Measurements from ENCODE around the gene SRP14.

DNA sequence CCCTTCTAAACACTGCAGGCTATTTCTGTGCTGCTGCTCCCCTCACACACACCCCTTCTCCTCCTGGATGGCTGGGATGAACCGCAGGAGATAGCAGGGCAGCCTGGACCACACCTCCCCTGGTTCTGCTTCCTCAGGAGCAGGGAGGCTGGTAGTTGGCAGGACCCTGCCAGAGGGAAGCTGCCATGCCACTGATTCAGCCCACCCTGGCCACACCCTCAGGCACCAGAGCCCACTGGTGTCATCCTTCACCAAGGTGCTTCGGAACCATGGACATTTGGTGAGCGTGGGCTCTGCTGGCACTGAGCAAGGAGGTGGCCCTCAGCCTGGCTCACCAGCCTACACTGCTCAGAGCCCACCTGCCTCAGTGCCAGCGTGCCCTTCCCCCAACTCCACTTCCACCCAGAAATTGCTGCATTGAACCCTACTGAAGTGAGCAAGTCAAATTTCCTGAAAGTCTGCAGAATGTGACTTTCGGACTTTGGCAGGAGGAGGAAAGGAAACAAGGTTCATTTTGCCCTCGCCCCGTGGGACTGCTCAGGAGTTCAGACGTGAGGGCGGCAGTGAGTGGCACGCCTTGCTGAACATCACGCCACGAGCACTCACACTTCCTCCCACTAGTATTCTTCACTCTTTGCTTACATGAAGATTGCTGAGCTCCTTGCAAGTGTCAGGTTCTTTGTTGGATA is 43.4 kb upstream of the SRP14 start:
- TF ChIP-seq, protein P1, sequence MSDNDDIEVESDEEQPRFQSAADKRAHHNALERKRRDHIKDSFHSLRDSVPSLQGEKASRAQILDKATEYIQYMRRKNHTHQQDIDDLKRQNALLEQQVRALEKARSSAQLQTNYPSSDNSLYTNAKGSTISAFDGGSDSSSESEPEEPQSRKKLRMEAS (IDR thresholded peaks at IDR 0.05; ENCODE audit: low read depth, low read length) = no peak
- TF ChIP-seq CTCF (IDR thresholded peaks at IDR 0.05; ENCODE audit: low read depth, low read length) (no peak), POLR2A (IDR thresholded peaks at IDR 0.05; ENCODE audit: extremely low read depth, insufficient read length) (no peak), MYC (IDR thresholded peaks at IDR 0.05; ENCODE audit: low read depth, low read length) (no peak)

Data from NB4 (cell line).